Neural cell (in vitro differentiated cells): ENCODE results near the gene CD300C.

Source experiments
- CTCF ChIP-seq: fragments of 450-650 bp; IDR thresholded peaks from 2 replicates; pipeline ENCODE4 v1.5.1; 2014; ENCODE audit warnings: antibody characterized with exemption, mild to moderate bottlenecking, moderate library complexity; ENCODE audit not compliant: poor library complexity, severe bottlenecking
- EP300 ChIP-seq: fragments of 450-650 bp; conservative IDR thresholded peaks from 2 replicates; pipeline ENCODE4 v1.6.1; 2014; ENCODE audit warnings: antibody characterized with exemption, mild to moderate bottlenecking, moderate library complexity; ENCODE audit not compliant: poor library complexity, severe bottlenecking
- MXI1 ChIP-seq: fragments of 450-650 bp; conservative IDR thresholded peaks from 2 replicates; pipeline ENCODE4 v1.6.1; 2014; ENCODE audit warnings: antibody characterized with exemption, mild to moderate bottlenecking; ENCODE audit not compliant: poor library complexity, severe bottlenecking
- POLR2AphosphoS5 ChIP-seq: IDR thresholded peaks from 2 replicates; pipeline ENCODE4 v1.6.1; 2012
- RAD21 ChIP-seq: fragments of 450-650 bp; conservative IDR thresholded peaks from 2 replicates; pipeline ENCODE4 v1.6.1; 2014; ENCODE audit warnings: antibody characterized with exemption, mild to moderate bottlenecking, moderate library complexity
- REST ChIP-seq: IDR thresholded peaks from 2 replicates; pipeline ENCODE4 v1.6.1; 2012; ENCODE audit warnings: borderline replicate concordance
- TAF1 ChIP-seq: IDR thresholded peaks from 2 replicates; pipeline ENCODE4 v1.6.1; 2012; ENCODE audit warnings: low read depth

- TF ChIP-seq CTCF (peak; percentile 87), RAD21 (peak; percentile 85), REST (no peak), MXI1 (no peak), TAF1 (no peak), POLR2AphosphoS5 (no peak), EP300 (no peak)
These were observed 52.5 kb downstream of the CD300C start for GRCh38 chr17:74493331-74493833.
